ENCODE results near the gene ACP1. TPM values are rescaled to one million over a fixed set of nuclear protein-coding genes. Genes with fewer than 3 reads are reported as not detected.

The ACP1 gene
- total RNA-seq, 3 donors from 2014 or later (not counting 1 experiment from before 2014, with no cell fraction given) = 87.2 to 104 (median 102) TPM

GRCh38 chr2:260507-261161 is 4.1 kb upstream of the ACP1 start:
- intact Hi-C loops (cut with micrococcal nuclease) = no loop called here
- no peak for TF ChIP-seq CTCF (IDR thresholded peaks at IDR 0.05)
- H3K27me3 Mint-ChIP-seq (ENCODE audit: low read depth in 2 of 2) = no peaks in the 10 kb centered on the region
- ATAC-seq (no peak), DNase-seq (no peak)
- H3K27ac ChIP-seq (ENCODE audit: low read length) = no peak overlapping the region
- H3K4me3 ChIP-seq (ENCODE audit: low read length) = no peak overlapping the region
- H3K4me1 ChIP-seq (ENCODE audit: control insufficient read depth, insufficient read depth, low read length) = peaks cover 19% of the 10 kb centered on the region
- peaks cover 14% of the 10 kb centered on the region for H3K36me3 Mint-ChIP-seq
- H3K4me3 Mint-ChIP-seq = no peak overlapping the region
- peaks cover 0 to 2% of the 10 kb centered on the region in 2 donors for H3K9me3 Mint-ChIP-seq
- H3K27ac Mint-ChIP-seq = no peak overlapping the region
- no peaks in the 10 kb centered on the region for H3K27me3 ChIP-seq (ENCODE audit: control insufficient read depth, insufficient read depth, low read length)
- H3K36me3 ChIP-seq (ENCODE audit: control insufficient read depth, insufficient read depth, low read length) = no peaks in the 10 kb centered on the region
- 95% methylated on average over 6 of the region's 6 CpGs for WGBS (ENCODE audit: insufficient coverage)
- H3K9me3 ChIP-seq (ENCODE audit: control insufficient read depth, insufficient read depth, low read length) = no peaks in the 10 kb centered on the region
- H3K4me1 Mint-ChIP-seq = peaks cover 13 to 16% of the 10 kb centered on the region in 2 donors

GRCh38 chr2:262117-262516 is 2.6 kb upstream of the ACP1 start:
- peaks cover 21% of the 10 kb centered on the region for H3K4me1 ChIP-seq (ENCODE audit: control insufficient read depth, insufficient read depth, low read length)
- no peak overlapping the region for H3K4me3 ChIP-seq (ENCODE audit: low read length)
- no peak for TF ChIP-seq CTCF (IDR thresholded peaks at IDR 0.05)
- intact Hi-C loops (cut with micrococcal nuclease) = no loop called here
- Mint-ChIP-seq H3K9me3 (peaks cover 0 to 2% of the 10 kb centered on the region in 2 donors), H3K27me3 (ENCODE audit: low read depth in 2 of 2) (no peaks in the 10 kb centered on the region), H3K27ac (peak overlapping the region; percentile 35 to 57), H3K36me3 (peaks cover 14% of the 10 kb centered on the region), H3K4me3 (peak overlapping the region; percentile 60), H3K4me1 (peaks cover 23 to 31% of the 10 kb centered on the region in 2 donors)
- H3K9me3 ChIP-seq (ENCODE audit: control insufficient read depth, insufficient read depth, low read length) = no peaks in the 10 kb centered on the region
- H3K36me3 ChIP-seq (ENCODE audit: control insufficient read depth, insufficient read depth, low read length) = no peaks in the 10 kb centered on the region
- H3K27me3 ChIP-seq (ENCODE audit: control insufficient read depth, insufficient read depth, low read length) = no peaks in the 10 kb centered on the region
- ATAC-seq (no peak), DNase-seq (no peak)
- WGBS (ENCODE audit: insufficient coverage) = 81% methylated on average over 3 of the region's 3 CpGs
- H3K27ac ChIP-seq (ENCODE audit: low read length) = no peak overlapping the region

GRCh38 chr2:263022-263738 is 1.6 kb upstream of the ACP1 start:
- peaks cover 32 to 40% of the 10 kb centered on the region in 2 donors for H3K4me1 Mint-ChIP-seq
- no peaks in the 10 kb centered on the region for H3K9me3 ChIP-seq (ENCODE audit: control insufficient read depth, insufficient read depth, low read length)

More at GRCh38 chr2:263022-263738, 1.6 kb upstream of the ACP1 start:
- Mint-ChIP-seq H3K4me3 (peak overlapping the region; percentile 83), H3K36me3 (peaks cover 10% of the 10 kb centered on the region), H3K9me3 (no peaks in the 10 kb centered on the region), H3K27me3 (ENCODE audit: low read depth in 2 of 2) (no peaks in the 10 kb centered on the region), H3K27ac (peak overlapping the region; percentile 57 to 98)
- DNase-seq (peak in 1 of 2 donors; percentile 24), ATAC-seq (no peak)
- intact Hi-C loops (cut with micrococcal nuclease) = no loop called here
- H3K36me3 ChIP-seq (ENCODE audit: control insufficient read depth, insufficient read depth, low read length) = no peaks in the 10 kb centered on the region
- peaks cover 21% of the 10 kb centered on the region for H3K4me1 ChIP-seq (ENCODE audit: control insufficient read depth, insufficient read depth, low read length)
- peak overlapping the region; percentile 94 for H3K4me3 ChIP-seq (ENCODE audit: low read length)
- 73% methylated on average over 42 of the region's 42 CpGs for WGBS (ENCODE audit: insufficient coverage)
- no peak overlapping the region for H3K27ac ChIP-seq (ENCODE audit: low read length)
- H3K27me3 ChIP-seq (ENCODE audit: control insufficient read depth, insufficient read depth, low read length) = no peaks in the 10 kb centered on the region
- no peak for TF ChIP-seq CTCF (IDR thresholded peaks at IDR 0.05)
